Islet of Langerhans (tissue), 1 donor: ENCODE results near the gene TKFC.

Experiments
- FAIRE-seq: peaks from one replicate; lab custom pipeline; 2011; peaks lifted over from hg19 to GRCh38; lab: Jason Lieb, UNC

Gene TKFC

DNA sequence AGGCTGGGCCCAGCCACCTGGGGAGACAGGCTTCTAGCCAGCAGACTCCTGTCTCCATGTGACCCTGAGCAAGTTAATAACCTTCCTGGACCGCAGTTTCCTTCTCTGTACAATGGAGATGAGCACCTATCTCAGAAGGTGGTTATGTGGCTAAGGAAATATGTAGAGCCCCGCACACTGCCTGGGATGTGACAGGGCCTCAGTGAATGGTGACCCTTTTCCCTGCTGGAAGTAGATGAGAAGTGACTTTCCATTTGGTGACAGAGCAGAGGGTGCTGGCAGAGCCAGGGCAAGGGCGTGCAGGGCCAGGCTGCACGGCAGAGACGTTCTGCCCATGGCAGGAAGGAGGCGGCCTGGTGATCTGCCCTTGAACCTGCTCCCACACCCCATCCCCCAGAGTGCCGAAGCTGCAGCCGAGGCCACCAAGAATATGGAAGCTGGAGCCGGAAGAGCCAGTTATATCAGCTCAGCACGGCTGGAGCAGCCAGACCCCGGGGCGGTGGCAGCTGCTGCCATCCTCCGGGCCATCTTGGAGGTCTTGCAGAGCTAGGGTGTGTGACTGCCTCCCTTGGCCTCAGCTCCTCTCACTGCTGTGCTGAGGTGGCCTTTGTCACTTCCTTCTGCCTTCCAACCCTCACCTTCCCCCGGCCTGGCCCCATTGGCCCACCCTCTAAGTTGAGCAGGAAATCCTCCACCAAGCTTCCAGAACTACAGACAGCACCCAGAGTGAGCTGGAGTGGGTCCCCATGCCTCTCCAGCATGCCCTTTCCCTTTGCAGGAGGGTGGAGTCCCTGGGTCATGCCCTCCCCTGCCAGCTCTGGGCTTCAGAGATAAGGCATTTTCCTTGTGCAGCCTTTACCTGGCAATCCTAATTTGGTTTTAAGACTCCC, 13.2 kb downstream of the TKFC start:
- no peak for FAIRE-seq

DNA sequence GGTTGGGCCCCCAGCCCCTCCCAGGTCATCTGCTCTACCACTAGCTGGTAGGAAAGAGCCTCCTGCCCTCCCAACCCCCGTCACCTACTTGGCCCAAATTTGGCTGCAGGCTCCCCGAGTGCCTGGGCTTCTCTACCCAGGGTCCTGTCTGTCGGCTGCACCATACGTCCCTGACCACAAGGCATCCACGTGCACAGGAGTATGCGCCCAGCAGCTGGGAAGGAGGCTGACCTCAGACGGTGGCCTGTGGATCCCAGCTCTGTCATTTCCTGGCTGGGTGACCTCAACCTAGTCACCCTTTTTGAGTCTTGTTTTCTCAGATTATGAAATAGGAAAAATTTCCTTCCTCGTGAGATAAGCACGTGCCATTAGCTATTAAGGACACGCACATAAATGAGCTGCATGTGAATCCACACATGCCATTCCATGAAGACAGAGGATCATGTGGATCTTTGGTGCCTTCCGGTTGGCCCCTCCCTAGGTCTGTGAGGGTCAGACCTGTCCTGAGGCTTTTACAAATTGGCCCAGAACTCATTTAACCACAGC, 15.0 kb downstream of the TKFC start:
- FAIRE-seq: no peak

DNA sequence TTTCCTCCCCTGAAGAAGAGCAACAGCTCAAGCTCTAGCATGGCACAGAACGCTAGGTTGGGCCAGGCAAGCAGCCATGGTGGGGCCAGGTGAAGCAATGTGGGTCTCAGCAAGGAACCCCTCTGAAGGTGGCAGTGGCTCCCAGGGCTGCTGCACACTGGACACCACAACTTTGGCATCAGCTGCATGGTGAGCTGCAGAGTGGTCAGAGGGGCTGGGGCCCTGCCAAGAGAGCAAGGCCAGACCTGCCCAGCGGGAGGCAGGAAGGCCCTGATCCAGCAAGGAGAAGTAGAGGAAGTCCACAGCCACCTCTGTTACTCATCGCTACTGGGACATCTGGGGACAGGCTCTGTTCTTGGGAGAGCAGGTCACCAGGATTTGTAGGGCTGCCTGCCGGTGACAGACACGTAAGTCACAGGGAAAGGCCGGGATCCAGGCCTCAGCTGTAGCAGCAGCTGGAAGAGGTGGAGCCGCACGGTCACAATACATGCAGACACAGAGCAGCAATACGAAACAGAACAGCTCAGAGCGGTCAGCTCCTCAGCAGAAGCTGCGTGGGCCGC, 16.2 kb downstream of the TKFC start:
- no peak for FAIRE-seq

GRCh38 chr11:61349916-61350315, 16.9 kb downstream of the TKFC start:
- no peak for FAIRE-seq

- FAIRE-seq: no peak
These were observed 17.3 kb downstream of the TKFC start for GRCh38 chr11:61350336-61350735.

DNA sequence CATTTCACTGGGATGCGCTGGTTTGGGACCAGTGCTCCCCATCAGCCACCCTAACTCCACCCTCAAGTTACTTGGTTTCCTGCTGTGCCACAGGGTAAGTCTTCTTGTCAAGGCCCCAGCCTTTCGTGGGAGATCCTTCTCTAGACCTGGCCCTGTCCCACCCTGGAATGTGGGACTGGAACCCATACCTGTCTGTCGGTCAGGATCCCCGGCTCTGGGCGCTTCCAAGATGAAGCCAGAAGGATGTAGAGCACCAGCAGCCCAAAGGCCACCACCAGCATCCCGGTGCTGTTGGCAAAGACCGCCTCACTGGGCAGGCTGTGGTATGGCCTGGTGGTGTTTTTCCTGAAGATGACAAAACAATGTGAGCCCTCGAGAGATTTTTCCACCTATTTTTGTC, 17.8 kb downstream of the TKFC start:
- FAIRE-seq: no peak

DNA sequence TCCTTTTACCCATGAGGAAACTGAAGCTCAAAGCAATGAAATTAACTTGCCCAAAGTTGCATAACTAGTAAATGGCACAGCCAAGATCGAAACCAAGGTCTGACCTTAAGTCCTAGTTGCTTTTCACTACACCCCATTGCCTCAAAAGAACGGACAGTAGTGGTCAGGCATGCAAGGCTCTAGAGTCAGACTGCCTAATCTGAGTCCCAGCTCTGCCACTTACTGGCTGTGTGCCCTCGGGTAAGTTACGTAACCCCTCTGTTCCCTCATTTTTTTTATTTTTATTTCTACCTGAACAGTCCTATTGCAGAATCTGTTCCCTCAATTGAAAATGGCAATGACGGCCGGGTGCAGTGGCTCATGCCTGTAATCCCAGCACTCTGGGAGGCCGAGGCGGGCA, 19.0 kb downstream of the TKFC start:
- FAIRE-seq: no peak

GRCh38 chr11:61353131-61354067, 20.4 kb downstream of the TKFC start:
- no peak for FAIRE-seq

DNA sequence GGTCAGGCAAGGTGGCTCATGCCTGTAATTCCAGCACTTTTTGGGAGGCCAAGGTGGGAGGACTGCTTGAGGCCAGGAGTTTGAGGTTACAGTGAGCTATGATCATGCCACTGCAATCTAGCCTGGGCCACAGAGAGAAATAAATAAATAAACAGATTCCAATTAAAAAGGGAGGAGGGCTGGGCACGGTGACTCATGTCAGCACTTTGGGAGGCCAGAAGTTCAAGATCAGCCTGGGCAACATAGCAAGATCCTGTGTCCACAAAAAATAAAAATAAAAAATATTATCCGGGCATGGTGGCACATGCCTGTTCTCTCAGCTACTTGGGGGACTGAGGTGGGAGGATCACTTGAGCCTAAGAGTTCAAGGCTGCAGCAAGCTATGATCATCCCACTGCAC, 21.2 kb downstream of the TKFC start:
- FAIRE-seq: no peak

GRCh38 chr11:61356706-61357105, 23.7 kb downstream of the TKFC start:
- no peak for FAIRE-seq

DNA sequence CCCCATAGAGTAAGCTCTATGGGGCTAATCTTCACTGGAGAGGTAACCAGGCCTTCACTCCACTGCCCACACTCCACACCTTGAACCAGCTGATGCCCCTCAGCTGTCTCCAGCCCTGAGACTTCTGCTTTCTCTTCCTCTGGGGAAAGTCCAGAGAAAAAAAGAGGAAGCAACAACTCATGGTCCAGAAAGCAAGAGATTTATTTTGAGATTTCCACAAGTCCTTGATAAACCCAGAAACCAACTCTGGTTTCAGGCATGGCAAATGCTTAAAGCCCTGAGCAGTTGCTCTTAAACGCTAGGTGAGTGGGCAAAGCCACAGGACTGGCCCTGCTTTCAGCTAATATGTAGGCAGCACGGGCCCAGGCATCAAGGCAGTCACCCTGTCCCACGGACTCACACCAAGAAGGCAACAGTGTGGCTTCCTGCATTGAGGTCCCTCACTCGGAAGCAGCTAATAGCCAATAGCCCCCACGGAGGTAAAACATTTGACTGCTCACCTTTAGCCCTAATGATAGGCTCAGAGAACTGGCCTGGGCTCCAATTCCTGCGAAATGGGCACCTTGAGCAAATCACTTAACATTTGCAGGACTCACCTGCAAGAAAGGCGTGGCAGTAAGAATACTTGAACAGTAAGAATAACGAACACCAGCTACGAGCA, 24.3 kb downstream of the TKFC start:
- no peak for FAIRE-seq

DNA sequence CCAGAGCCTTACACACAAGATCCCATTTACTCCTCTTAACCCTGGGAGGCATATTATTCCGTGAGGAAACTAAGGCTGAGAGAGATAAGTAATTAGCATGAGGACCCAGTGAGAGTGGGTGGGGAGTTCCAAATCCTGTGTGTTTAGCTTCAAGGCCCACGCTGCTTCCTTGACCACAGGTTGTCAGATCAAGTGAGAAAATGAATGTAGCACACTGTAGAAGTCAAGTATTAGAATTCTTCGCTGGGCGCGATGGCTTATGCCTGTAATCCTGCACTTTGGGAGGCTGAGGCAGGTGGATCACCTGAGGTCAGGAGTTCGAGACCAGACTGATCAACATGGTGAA, 24.8 kb downstream of the TKFC start:
- FAIRE-seq: no peak

DNA sequence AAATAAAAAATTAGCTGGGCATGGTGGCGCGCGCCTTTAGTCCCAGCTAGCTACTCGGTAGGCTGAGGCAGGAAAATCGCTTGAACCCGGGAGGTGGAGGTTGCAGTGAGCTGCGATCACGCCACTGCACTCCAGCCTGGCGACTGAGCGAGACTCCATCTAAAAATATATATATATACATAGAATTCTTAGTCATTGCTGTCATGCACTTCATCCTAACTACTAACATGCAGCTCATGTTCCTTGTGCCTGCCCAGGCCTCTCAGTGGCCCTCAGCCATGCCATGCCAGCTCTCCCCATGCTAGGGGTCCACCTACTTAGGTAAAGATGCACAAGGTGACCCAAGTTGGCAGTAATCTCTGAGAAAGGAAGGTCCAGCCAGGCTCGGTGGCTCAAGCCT, 25.5 kb downstream of the TKFC start:
- no peak for FAIRE-seq

GRCh38 chr11:61359516-61359915, 26.5 kb downstream of the TKFC start:
- FAIRE-seq: no peak

DNA sequence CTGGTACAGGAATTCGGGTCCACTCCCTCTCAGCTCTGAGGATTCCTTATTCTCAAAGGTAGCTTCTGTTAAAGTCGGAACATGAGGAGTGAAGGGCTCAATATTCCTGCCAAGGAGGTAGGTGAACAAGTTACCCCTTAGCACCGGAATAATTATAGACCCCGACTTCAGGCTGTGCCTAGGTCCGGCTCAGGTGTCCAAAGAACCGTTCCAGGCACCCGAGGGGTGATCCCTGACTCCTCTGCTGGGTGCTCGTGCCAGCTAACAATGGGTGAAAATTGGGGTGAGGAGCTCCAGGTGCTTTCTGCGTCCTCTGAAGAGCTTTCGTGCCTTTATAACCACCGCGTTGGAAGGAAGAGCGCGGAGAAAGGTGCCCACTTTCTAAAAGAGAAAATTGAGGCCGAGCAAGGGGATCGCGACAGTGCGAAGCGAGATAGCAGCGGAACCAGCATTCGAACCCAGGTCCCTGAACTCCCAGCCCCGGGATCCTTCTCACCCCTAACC, 28.3 kb downstream of the TKFC start:
- no peak for FAIRE-seq

DNA sequence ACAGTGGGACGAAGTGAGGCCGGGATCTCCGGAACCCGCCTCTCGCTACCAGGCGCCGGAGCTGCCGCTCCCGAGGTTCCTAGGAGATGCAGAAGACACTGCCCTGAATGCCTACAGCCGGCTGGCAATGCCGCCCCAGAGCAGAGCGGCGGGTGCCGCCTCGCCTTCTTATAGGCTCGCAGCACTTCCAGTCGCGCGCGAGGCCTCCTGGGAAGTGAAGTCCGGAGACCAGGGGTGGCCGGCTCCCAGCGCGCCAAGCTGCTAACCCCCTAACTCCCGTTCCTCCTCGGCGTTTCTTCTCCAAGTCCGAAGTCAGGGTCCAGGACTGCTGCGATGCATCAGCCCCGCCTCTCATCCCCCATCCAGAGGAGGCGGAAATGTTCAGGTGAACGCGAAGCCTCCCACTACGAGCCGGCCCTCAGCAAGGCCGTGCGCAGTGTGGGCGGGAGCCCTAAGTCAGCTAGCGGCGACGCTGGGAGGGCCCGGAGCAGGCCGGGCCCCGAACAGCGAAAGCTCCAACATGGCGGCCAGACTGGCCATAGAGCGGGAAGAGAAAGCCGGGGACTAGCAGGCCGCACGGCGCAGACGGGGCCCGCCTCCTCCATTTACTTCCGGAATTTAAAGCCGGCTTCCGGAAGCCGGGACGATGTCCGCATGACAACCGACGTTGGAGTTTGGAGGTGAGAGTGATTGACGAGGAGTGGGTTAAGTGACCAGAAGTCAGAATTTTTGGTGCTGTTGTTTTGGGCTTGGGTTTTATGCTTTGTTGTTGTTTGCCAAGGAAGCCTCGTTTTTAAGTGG, 28.9 kb downstream of the TKFC start, which contains the start of the genes CYB561A3 and TMEM138:
Gene CYB561A3 (minus strand): TSS at position 142 of the 801 bp plus-strand sequence. CDS start 5,169 bp downstream, outside the sequence.
Gene TMEM138 (plus strand): TSS at position 634 of the 801 bp plus-strand sequence. CDS start 2,017 bp downstream, outside the sequence.
- FAIRE-seq: no peak

DNA sequence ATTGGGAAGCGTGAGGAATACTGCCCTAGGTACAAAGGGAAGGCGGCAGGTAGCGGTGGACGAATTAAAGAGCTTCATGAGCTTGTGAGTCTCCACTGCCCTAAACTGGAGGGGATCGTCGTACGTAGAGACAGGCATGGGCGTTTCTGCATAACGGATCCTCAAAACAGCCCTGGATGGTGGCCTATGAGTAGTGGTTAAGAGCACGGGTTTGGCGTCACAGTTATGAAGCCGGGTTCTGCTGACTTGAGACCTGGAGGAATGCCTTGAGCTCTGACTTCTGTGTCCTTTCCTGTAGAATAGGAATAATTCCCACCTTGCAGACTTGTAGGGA, 29.5 kb downstream of the TKFC start:
- FAIRE-seq: no peak

DNA sequence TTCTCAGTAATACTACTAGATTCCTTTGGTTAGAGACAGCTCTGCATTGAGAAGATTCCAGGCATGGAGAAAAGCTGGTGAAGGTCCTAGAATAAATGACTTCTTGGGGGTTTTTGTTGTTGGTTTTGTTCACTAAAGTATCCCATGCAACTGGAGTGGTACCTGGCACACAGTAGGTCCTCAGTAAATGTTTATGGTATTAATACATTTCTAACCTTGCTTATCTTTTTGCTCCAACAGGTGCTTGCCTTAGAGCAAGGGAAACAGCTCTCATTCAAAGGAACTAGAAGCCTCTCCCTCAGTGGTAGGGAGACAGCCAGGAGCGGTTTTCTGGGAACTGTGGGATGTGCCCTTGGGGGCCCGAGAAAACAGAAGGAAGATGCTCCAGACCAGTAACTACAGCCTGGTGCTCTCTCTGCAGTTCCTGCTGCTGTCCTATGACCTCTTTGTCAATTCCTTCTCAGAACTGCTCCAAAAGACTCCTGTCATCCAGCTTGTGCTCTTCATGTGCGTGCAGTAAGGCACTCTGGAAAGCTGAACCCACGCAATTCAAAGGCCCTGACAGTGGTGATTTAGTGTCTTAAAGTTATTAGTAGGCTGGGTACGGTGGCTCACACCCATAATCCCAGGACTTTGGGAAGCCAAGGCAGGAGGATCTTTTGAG, 31.1 kb downstream of the TKFC start:
- FAIRE-seq: no peak

DNA sequence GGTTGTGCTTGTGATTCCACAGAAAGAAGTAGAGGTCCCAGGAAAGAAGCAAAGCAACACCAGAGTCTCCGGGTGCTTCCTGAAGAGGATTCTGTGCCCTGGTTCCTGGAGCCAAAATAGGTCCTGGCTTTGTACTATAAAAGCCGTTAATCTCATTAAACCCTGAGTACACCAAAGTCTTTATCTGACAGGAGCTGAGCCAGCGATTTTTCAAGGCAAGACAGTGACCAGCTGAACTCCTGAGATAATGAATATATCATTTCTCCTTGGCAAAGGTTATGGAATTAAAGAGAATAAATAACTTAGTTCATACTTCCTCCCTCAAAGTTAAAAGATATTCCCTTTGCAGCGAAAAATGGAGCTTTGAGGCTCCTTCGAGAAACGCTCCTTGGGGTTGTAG, 34.4 kb downstream of the TKFC start:
- FAIRE-seq: no peak

- no peak for FAIRE-seq
These were observed 35.6 kb downstream of the TKFC start for GRCh38 chr11:61368646-61369045.
